GM12878 (cell line): ENCODE data around the gene KRTAP10-2.

Source experiments
- CREB1 ChIP-seq: IDR thresholded peaks from 2 replicates; pipeline ENCODE4 v1.6.1; 2012; ENCODE audit warnings: low read depth, mild to moderate bottlenecking, inconsistent platforms
- HDAC2 ChIP-seq: fragments of 200-600 bp; sonication (generic); IDR thresholded peaks from 2 replicates; pipeline ENCODE4 v1.6.1; 2017
- SP1 ChIP-seq: IDR thresholded peaks from one replicate; pipeline ENCODE4 v1.6.1; 2011; ENCODE audit warnings: low read depth, low read length
- SRF ChIP-seq, 2 experiments: IDR thresholded peaks; 2 replicates each; pipeline ENCODE4 v1.6.1; 2011; ENCODE audit warnings: low read depth in 2 of 2, low read length in 2 of 2, mild to moderate bottlenecking in 1 of 2, moderate library complexity in 1 of 2
- ZBTB11 ChIP-seq: fragments of 450-650 bp; formaldehyde crosslinking; IDR thresholded peaks from 2 replicates; pipeline ENCODE4 v1.5.0; 2022; ENCODE audit warnings: mild to moderate bottlenecking, missing genetic modification characterization
- ZNF24 ChIP-seq: fragments of 450-650 bp; IDR thresholded peaks from 2 replicates; pipeline ENCODE4 v1.6.1; 2017; ENCODE audit warnings: antibody characterized with exemption, mild to moderate bottlenecking

GRCh38 chr21:44526096-44526997 is 25.0 kb downstream of the KRTAP10-2 start:
- TF ChIP-seq SRF (IDR thresholded peaks at IDR 0.05; ENCODE audit: low read depth in 2 of 2, low read length in 2 of 2) (no peak), ZNF24 (no peak), SP1 (no peak), CREB1 (no peak), ZBTB11 (CRISPR knock-in tag) (no peak), HDAC2 (no peak)
